Measurements from ENCODE around the gene MANEAL.

- no peak for TF ChIP-seq GATA1 (IDR thresholded peaks at IDR 0.05; ENCODE audit: low read depth, low read length)
- no peak for TF ChIP-seq POLR2A (IDR thresholded peaks at IDR 0.05; ENCODE audit: low read length)
These were observed 38.2 kb downstream of the MANEAL start for GRCh38 chr1:37831809-37832208.
